ENCODE results near the gene CCR3. TPM values are rescaled to one million over a fixed set of nuclear protein-coding genes. Genes with fewer than 3 reads are reported as not detected.
"Not testable (repeated sequence)": the region's sequence is repeated elsewhere in the genome, so short reads cannot be mapped to it uniquely, and the experiment has no call there.

Gene CCR3
- total RNA-seq, 2 donors from 2014 or later: not detected

- 90 to 94% methylated on average over 1 to 2 of the region's 2 CpGs for WGBS, 2 experiments (ENCODE audit: insufficient coverage in 1 of 2, insufficient read length in 1 of 2)
- no peak overlapping the region for H3K27ac Mint-ChIP-seq
- H3K4me3 Mint-ChIP-seq: no peak overlapping the region
These were observed 36.8 kb upstream of the CCR3 start for GRCh38 chr3:46205286-46205960.

GRCh38 chr3:46206282-46207015 lies 35.8 kb upstream of the CCR3 start:
- no peaks in the 10 kb centered on the region for H3K27me3 Mint-ChIP-seq (ENCODE audit: insufficient read depth)
- 87 to 90% methylated on average over 5 to 6 of the region's 6 CpGs for WGBS, 2 experiments (ENCODE audit: insufficient coverage in 1 of 2, insufficient read length in 1 of 2)
- no peak overlapping the region for H3K9ac ChIP-seq (ENCODE audit: extremely low read depth, low read length, poor library complexity, severe bottlenecking)
- H3K4me3 Mint-ChIP-seq: no peak overlapping the region
- no peaks in the 10 kb centered on the region for H3K9me3 Mint-ChIP-seq
- no peak overlapping the region for H3K4me3 ChIP-seq (ENCODE audit: low read length)
- H3K27me3 ChIP-seq (ENCODE audit: control insufficient read depth, insufficient read depth, low read length, poor library complexity, severe bottlenecking): no peaks in the 10 kb centered on the region
- H3K4me1 Mint-ChIP-seq: peaks cover 7% of the 10 kb centered on the region
- H3K4me1 ChIP-seq (ENCODE audit: control insufficient read depth, insufficient read depth, low read length): no peaks in the 10 kb centered on the region
- H3K27ac Mint-ChIP-seq: no peak overlapping the region
- H3K36me3 Mint-ChIP-seq (ENCODE audit: low read depth): no peaks in the 10 kb centered on the region
- no peaks in the 10 kb centered on the region for H3K36me3 ChIP-seq (ENCODE audit: control insufficient read depth, insufficient read depth, low read length)
- no peaks in the 10 kb centered on the region for H3K9me3 ChIP-seq (ENCODE audit: control insufficient read depth, low read length)
- no peak for DNase-seq
- TF ChIP-seq CTCF (conservative IDR thresholded peaks at IDR 0.05): no peak
- no peak overlapping the region for H3K27ac ChIP-seq (ENCODE audit: low read depth, low read length)

More at GRCh38 chr3:46205286-46205960, 36.8 kb upstream of the CCR3 start:
- peaks cover 7% of the 10 kb centered on the region for H3K4me1 Mint-ChIP-seq
- H3K27me3 Mint-ChIP-seq (ENCODE audit: insufficient read depth): no peaks in the 10 kb centered on the region
- H3K9me3 ChIP-seq (ENCODE audit: control insufficient read depth, low read length): no peaks in the 10 kb centered on the region
- H3K36me3 ChIP-seq (ENCODE audit: control insufficient read depth, insufficient read depth, low read length): no peaks in the 10 kb centered on the region
- no peak for TF ChIP-seq CTCF (conservative IDR thresholded peaks at IDR 0.05)
- no peak for DNase-seq
- H3K9me3 Mint-ChIP-seq: no peaks in the 10 kb centered on the region
- no peaks in the 10 kb centered on the region for H3K36me3 Mint-ChIP-seq (ENCODE audit: low read depth)
- no peak overlapping the region for H3K27ac ChIP-seq (ENCODE audit: low read depth, low read length)
- no peaks in the 10 kb centered on the region for H3K4me1 ChIP-seq (ENCODE audit: control insufficient read depth, insufficient read depth, low read length)
- no peak overlapping the region for H3K4me3 ChIP-seq (ENCODE audit: low read length)
- no peak overlapping the region for H3K9ac ChIP-seq (ENCODE audit: extremely low read depth, low read length, poor library complexity, severe bottlenecking)
- H3K27me3 ChIP-seq (ENCODE audit: control insufficient read depth, insufficient read depth, low read length, poor library complexity, severe bottlenecking): no peaks in the 10 kb centered on the region

GRCh38 chr3:46207514-46207913 lies 34.7 kb upstream of the CCR3 start:
- not testable (repeated sequence) for H3K36me3 Mint-ChIP-seq (ENCODE audit: low read depth); DNase-seq; H3K36me3 ChIP-seq (ENCODE audit: control insufficient read depth, insufficient read depth, low read length); H3K4me3 ChIP-seq (ENCODE audit: low read length); H3K9me3 ChIP-seq (ENCODE audit: control insufficient read depth, low read length); H3K27ac ChIP-seq (ENCODE audit: low read depth, low read length); H3K4me3 Mint-ChIP-seq; H3K27ac Mint-ChIP-seq; H3K27me3 Mint-ChIP-seq (ENCODE audit: insufficient read depth); H3K9me3 Mint-ChIP-seq; H3K4me1 ChIP-seq (ENCODE audit: control insufficient read depth, insufficient read depth, low read length); H3K4me1 Mint-ChIP-seq; H3K9ac ChIP-seq (ENCODE audit: extremely low read depth, low read length, poor library complexity, severe bottlenecking); H3K27me3 ChIP-seq (ENCODE audit: control insufficient read depth, insufficient read depth, low read length, poor library complexity, severe bottlenecking)
- WGBS, 2 experiments (ENCODE audit: insufficient coverage in 1 of 2, insufficient read length in 1 of 2): 88 to 95% methylated on average over 6 of the region's 6 CpGs

All from endodermal cell (in vitro differentiated cells).